Endothelial cell of umbilical vein (primary cell): ENCODE results near the gene AKAP1. TPM values are rescaled to one million over a fixed set of nuclear protein-coding genes. Genes with fewer than 3 reads are reported as not detected.

ENCODE experiments used
- BruUV-seq: library from RNA; stranded (reverse); fragments of 400-500 nt; replicated peaks from 2 replicates; lab custom pipeline; 2021; lab: Mats Ljungman, UMichigan
- CTCF ChIA-PET: fragments of 300-600, 350-600 bp; sonication (Branson Sonifier 250); formaldehyde crosslinking; loops from one replicate; lab custom pipeline; 2021; ENCODE audit warnings: antibody characterized with exemption, inconsistent platforms; lab: Charles Lee
- POLR2A ChIA-PET: fragments of 300-600, 350-600 bp; sonication (Branson Sonifier 250); formaldehyde crosslinking; loops from one replicate; lab custom pipeline; 2021; ENCODE audit warnings: antibody characterized with exemption, inconsistent platforms; lab: Charles Lee
- DNase-seq: peaks from one replicate; pipeline ENCODE4 v3.0.0-alpha.2; 2011; ENCODE audit warnings: low read depth, low spot score
- FAIRE-seq: peaks from 2 replicates; lab custom pipeline; 2011; peaks lifted over from hg19 to GRCh38; lab: Jason Lieb, UNC
- H2AFZ ChIP-seq: 2 replicates; pipeline ENCODE4 v1.6.0; 2012; ENCODE audit warnings: low read depth, low read length, control low read depth, inconsistent platforms
- H3K27ac ChIP-seq: 2 replicates; pipeline ENCODE4 v1.5.1; 2011; ENCODE audit warnings: low read depth, mild to moderate bottlenecking, control low read depth, low read length, moderate library complexity; ENCODE audit not compliant: insufficient read depth
- H3K27me3 ChIP-seq, 2 experiments: 2 replicates each; pipeline versions ENCODE4 v1.6.0 to v1.6.1; 2011; ENCODE audit warnings: low read length in 2 of 2, mixed read lengths in 1 of 2; ENCODE audit not compliant: control insufficient read depth in 2 of 2, insufficient read depth in 2 of 2
- H3K36me3 ChIP-seq, 2 experiments: 2 replicates in 1 of 2; 3 replicates in 1 of 2; pipeline ENCODE4 v1.5.1; 2011; ENCODE audit warnings: low read length in 2 of 2, mild to moderate bottlenecking in 1 of 2, moderate library complexity in 1 of 2; ENCODE audit not compliant: control insufficient read depth in 2 of 2, insufficient read depth in 2 of 2; ENCODE audit errors: extremely low read depth in 1 of 2
- H3K4me1 ChIP-seq: 3 replicates; pipeline ENCODE4 v1.5.1; 2011; ENCODE audit warnings: mild to moderate bottlenecking, low read length; ENCODE audit not compliant: control insufficient read depth, insufficient read depth; ENCODE audit errors: extremely low read depth
- H3K4me2 ChIP-seq: 2 replicates; pipeline ENCODE4 v1.6.1; 2011; ENCODE audit warnings: low read length, control low read depth, mixed read lengths; ENCODE audit not compliant: insufficient read depth
- H3K4me3 ChIP-seq, 3 experiments: fragments of 200-600 bp in 1 of 3; sonication (generic), shearing (Covaris generic) in 1 of 3; replicated peaks in 1 of 3; 2 replicates each; pipeline ENCODE4 v1.5.1; 2011 to 2016; ENCODE audit warnings: control low read depth in 3 of 3, low read length in 3 of 3, mild to moderate bottlenecking in 2 of 3, inconsistent platforms in 1 of 3, low read depth in 1 of 3, moderate library complexity in 1 of 3; ENCODE audit not compliant: insufficient read depth in 1 of 3
- H3K79me2 ChIP-seq: 2 replicates; pipeline ENCODE4 v1.6.0; 2012; ENCODE audit warnings: low read length, inconsistent platforms; ENCODE audit not compliant: control insufficient read depth, insufficient read depth
- H3K9ac ChIP-seq: replicated peaks from 2 replicates; pipeline ENCODE3; 2011; ENCODE audit warnings: low read length, control low read depth; ENCODE audit not compliant: insufficient read depth; ENCODE audit errors: extremely low read depth
- H3K9me1 ChIP-seq: replicated peaks from 3 replicates; pipeline ENCODE4 v1.6.0; 2011; ENCODE audit warnings: mild to moderate bottlenecking, low read length; ENCODE audit not compliant: control insufficient read depth, insufficient read depth; ENCODE audit errors: extremely low read depth
- H3K9me3 ChIP-seq: replicated peaks from 2 replicates; pipeline ENCODE4 v1.5.1; 2012; ENCODE audit warnings: low read length, inconsistent platforms; ENCODE audit not compliant: control insufficient read depth, insufficient read depth
- H4K20me1 ChIP-seq: replicated peaks from 2 replicates; pipeline ENCODE3; 2011; ENCODE audit warnings: mild to moderate bottlenecking, low read length; ENCODE audit not compliant: control insufficient read depth, insufficient read depth; ENCODE audit errors: extremely low read depth
- GATA2 ChIP-seq: IDR thresholded peaks from 2 replicates; pipeline ENCODE4 v1.7.0; 2011; ENCODE audit warnings: low read depth, mild to moderate bottlenecking, moderate library complexity, mixed read lengths, low read length; ENCODE audit not compliant: insufficient read length, insufficient read depth
- POLR2AphosphoS5 ChIP-seq: IDR thresholded peaks from 2 replicates; pipeline ENCODE4 v1.6.1; 2012; ENCODE audit warnings: low read depth, mild to moderate bottlenecking, control low read depth, low read length, moderate library complexity; ENCODE audit not compliant: insufficient read depth
- dilution Hi-C: fragments of 300-500 bp; cut with MboI; formaldehyde crosslinking; loops from one replicate; pipeline ENCODE4 v1.15.0; 2019; ENCODE audit warnings: low sequenced_read_pairs; ENCODE audit not compliant: extremely low pct_ligation_motif_present
- intact Hi-C: fragments of 100-400 bp; cut with micrococcal nuclease; formaldehyde crosslinking; loops from one replicate; pipeline ENCODE4 v1.10.0; 2022
- polyA plus RNA-seq, 4 experiments: library from polyadenylated mRNA; depleted of rRNA in 3 of 4; stranded (reverse) in 3 of 4; unstranded in 1 of 4; fragments of >200 nt; gene quantifications; 2 replicates each; pipeline versions ENCODE4 v1.2.1 to v1.2.3, GENCODE V29; 2011 to 2012; ENCODE audit warnings: missing spikeins in 1 of 4
- total RNA-seq: library from RNA; stranded (reverse); gene quantifications from 2 replicates; pipeline ENCODE4 v1.2.3, GENCODE V29; 2021
- TF ChIP-seq, protein P1 (sequence below), 2 donors: IDR thresholded peaks; 1 replicate in 1 of 2; 2 replicates in 1 of 2; pipeline ENCODE4 v1.5.1; 2011; ENCODE audit warnings: low read length in 2 of 2, mild to moderate bottlenecking in 2 of 2, moderate library complexity in 2 of 2, control low read depth in 1 of 2, inconsistent platforms in 1 of 2, low read depth in 1 of 2; ENCODE audit not compliant: insufficient read depth in 1 of 2; ENCODE audit errors: extremely low read depth in 1 of 2

The AKAP1 gene
- total and polyA plus RNA-seq, 2 donors (not counting 3 experiments of a cell fraction or from before 2014, with no cell fraction given): 20.9 to 27.7 TPM

GRCh38 chr17:57106107-57106835 lies 21.2 kb downstream of the AKAP1 start:
- H3K4me2 ChIP-seq: no peak overlapping the region
- H3K9me1 ChIP-seq: no peaks in the 10 kb centered on the region
- H3K9me3 ChIP-seq: no peaks in the 10 kb centered on the region
- DNase-seq: no peak
- FAIRE-seq: no peak
- ChIA-PET POLR2A (no interaction called here), CTCF (interaction anchor here (0.6 to 1.3 kb wide), 6 partner anchors 14 to 1317 kb away, joined by 3 to 11 read pairs (median 4); partner anchors contain the start of gene AKAP1)
- no peaks in the 10 kb centered on the region for H3K4me1 ChIP-seq
- dilution Hi-C loops: no loop called here
- H3K36me3 ChIP-seq: no peaks in the 10 kb centered on the region
- no peak overlapping the region for H3K27ac ChIP-seq
- H3K27me3 ChIP-seq: no peaks in the 10 kb centered on the region
- BruUV-seq: no TSS peak
- no peaks in the 10 kb centered on the region for H4K20me1 ChIP-seq
- TF ChIP-seq POLR2AphosphoS5: no peak
- TF ChIP-seq, protein P1, sequence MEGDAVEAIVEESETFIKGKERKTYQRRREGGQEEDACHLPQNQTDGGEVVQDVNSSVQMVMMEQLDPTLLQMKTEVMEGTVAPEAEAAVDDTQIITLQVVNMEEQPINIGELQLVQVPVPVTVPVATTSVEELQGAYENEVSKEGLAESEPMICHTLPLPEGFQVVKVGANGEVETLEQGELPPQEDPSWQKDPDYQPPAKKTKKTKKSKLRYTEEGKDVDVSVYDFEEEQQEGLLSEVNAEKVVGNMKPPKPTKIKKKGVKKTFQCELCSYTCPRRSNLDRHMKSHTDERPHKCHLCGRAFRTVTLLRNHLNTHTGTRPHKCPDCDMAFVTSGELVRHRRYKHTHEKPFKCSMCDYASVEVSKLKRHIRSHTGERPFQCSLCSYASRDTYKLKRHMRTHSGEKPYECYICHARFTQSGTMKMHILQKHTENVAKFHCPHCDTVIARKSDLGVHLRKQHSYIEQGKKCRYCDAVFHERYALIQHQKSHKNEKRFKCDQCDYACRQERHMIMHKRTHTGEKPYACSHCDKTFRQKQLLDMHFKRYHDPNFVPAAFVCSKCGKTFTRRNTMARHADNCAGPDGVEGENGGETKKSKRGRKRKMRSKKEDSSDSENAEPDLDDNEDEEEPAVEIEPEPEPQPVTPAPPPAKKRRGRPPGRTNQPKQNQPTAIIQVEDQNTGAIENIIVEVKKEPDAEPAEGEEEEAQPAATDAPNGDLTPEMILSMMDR (IDR thresholded peaks at IDR 0.05; ENCODE audit: extremely low read depth in 1 of 2, insufficient read depth in 1 of 2, low read depth in 1 of 2, low read length in 2 of 2): peak in 1 of 2 donors; percentile 38
- TF ChIP-seq GATA2: no peak
- no peaks in the 10 kb centered on the region for H3K79me2 ChIP-seq
- no peak overlapping the region for H3K9ac ChIP-seq
- no peak overlapping the region for H3K4me3 ChIP-seq
- intact Hi-C loops: no loop called here
- no peak overlapping the region for H2AFZ ChIP-seq
